Nephron progenitor cell (in vitro differentiated cells): ENCODE data around the gene KRT37.

Experiments used
- DNase-seq: peaks from one replicate; pipeline ENCODE4 v3.0.0; 2021
- H3K27ac Mint-ChIP-seq: 2 replicates; pipeline ENCODE4 v1.8.0; 2021; ENCODE audit warnings: mild to moderate bottlenecking, moderate library complexity, mixed read lengths
- H3K27me3 Mint-ChIP-seq: 2 replicates; pipeline ENCODE4 v1.8.0; 2021; ENCODE audit warnings: mild to moderate bottlenecking, low read depth, mixed read lengths; ENCODE audit not compliant: poor library complexity
- H3K36me3 Mint-ChIP-seq: 2 replicates; pipeline ENCODE4 v1.8.0; 2021; ENCODE audit warnings: low read depth, mixed read lengths
- H3K4me1 Mint-ChIP-seq: 2 replicates; pipeline ENCODE4 v1.8.0; 2021; ENCODE audit warnings: mixed read lengths
- H3K4me3 Mint-ChIP-seq: 2 replicates; pipeline ENCODE4 v1.8.0; 2021; ENCODE audit warnings: mild to moderate bottlenecking, moderate library complexity, mixed read lengths
- H3K9me3 Mint-ChIP-seq: 2 replicates; pipeline ENCODE4 v1.8.0; 2021; ENCODE audit warnings: mild to moderate bottlenecking, moderate library complexity, mixed read lengths
- CTCF ChIP-seq: fragments of 200-600 bp; sonication (generic); IDR thresholded peaks from 2 replicates; pipeline ENCODE4 v1.5.0; 2021; ENCODE audit warnings: antibody characterized with exemption

KRT37 gene

GRCh38 chr17:41463746-41464145 lies 39.4 kb upstream of the KRT37 start:
- Mint-ChIP-seq H3K27me3 (peaks cover 10% of the 10 kb centered on the region), H3K4me3 (no peak overlapping the region), H3K4me1 (peaks cover 4% of the 10 kb centered on the region), H3K9me3 (peaks cover 12% of the 10 kb centered on the region), H3K36me3 (no peaks in the 10 kb centered on the region), H3K27ac (no peak overlapping the region)
- no peak for DNase-seq
- no peak for TF ChIP-seq CTCF

DNA sequence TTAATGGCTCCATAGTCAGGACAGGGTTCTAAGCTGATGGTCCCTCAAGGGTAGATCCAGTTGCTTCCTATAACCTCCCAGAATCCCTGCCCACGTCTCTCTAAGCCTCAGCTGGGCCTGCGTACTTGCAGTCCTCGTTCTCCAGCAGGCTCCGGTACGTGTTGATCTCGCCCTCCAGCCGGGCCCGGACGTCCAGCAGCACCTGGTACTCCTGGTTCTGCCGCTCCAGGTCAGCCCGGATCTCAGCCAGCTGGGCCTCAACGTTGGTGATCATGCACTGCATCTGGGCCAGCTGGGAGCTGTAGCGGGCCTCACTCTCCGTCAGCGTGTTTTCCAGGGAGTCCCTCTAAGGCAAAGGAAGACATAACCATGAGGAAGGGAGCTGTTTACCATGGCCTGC lies 38.3 kb upstream of the KRT37 start:
- peaks cover 2% of the 10 kb centered on the region for H3K9me3 Mint-ChIP-seq
- DNase-seq = no peak
- peaks cover 4% of the 10 kb centered on the region for H3K4me1 Mint-ChIP-seq
- no peak overlapping the region for H3K4me3 Mint-ChIP-seq
- H3K27ac Mint-ChIP-seq = no peak overlapping the region
- TF ChIP-seq CTCF = no peak
- H3K36me3 Mint-ChIP-seq = no peaks in the 10 kb centered on the region
- H3K27me3 Mint-ChIP-seq = peaks cover 16% of the 10 kb centered on the region

GRCh38 chr17:41457676-41458075 lies 33.3 kb upstream of the KRT37 start:
- no peak overlapping the region for H3K27ac Mint-ChIP-seq
- no peaks in the 10 kb centered on the region for H3K36me3 Mint-ChIP-seq
- DNase-seq = no peak
- no peak overlapping the region for H3K4me3 Mint-ChIP-seq
- no peak for TF ChIP-seq CTCF
- peaks cover 4% of the 10 kb centered on the region for H3K4me1 Mint-ChIP-seq
- H3K27me3 Mint-ChIP-seq = peaks cover 13% of the 10 kb centered on the region
- no peaks in the 10 kb centered on the region for H3K9me3 Mint-ChIP-seq

DNA sequence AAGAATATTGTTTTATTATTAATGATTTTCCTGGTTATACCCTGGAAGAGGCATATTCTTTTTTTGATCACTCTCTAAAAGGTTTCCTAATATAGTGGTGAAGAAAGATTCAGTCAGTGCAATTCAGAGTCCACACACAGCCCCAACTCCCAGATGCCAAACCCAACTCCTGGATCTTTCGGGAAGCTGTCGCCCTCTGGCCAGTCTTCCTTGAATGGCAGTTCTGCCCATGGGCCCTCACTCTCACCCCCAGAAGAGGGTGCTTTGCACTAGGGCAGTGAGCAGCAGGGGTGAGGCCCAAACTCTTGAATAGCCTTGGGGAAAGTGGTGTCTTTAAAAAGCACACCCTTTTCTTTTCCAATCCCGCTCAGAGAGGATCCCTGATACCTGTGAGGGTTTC lies 31.8 kb upstream of the KRT37 start:
- no peak overlapping the region for H3K4me3 Mint-ChIP-seq
- peaks cover 12% of the 10 kb centered on the region for H3K9me3 Mint-ChIP-seq
- H3K27me3 Mint-ChIP-seq = peaks cover 13% of the 10 kb centered on the region
- no peak for TF ChIP-seq CTCF
- H3K36me3 Mint-ChIP-seq = no peaks in the 10 kb centered on the region
- no peak overlapping the region for H3K27ac Mint-ChIP-seq
- no peak for DNase-seq
- H3K4me1 Mint-ChIP-seq = peaks cover 4% of the 10 kb centered on the region

DNA sequence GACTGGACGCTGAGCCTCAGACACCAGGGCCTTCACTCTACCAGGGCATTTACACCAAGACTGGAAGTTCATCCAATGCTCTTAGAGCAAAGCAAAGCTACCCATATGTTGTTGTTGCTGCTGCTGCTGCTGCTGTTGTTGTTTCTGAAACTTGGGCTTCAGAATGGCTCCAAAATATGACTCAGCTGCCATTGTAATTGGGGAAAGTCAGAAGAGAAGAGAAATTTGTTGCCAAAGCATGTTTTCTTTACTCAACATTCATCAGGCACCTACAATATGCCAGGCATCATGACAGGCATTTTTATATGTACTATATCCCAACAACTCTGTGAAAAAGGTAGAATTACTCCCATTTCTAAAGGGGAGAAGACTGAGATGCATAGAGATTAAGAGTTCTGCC lies 30.9 kb upstream of the KRT37 start:
- Mint-ChIP-seq H3K27me3 (peaks cover 9% of the 10 kb centered on the region), H3K27ac (no peak overlapping the region), H3K36me3 (no peaks in the 10 kb centered on the region), H3K4me1 (no peaks in the 10 kb centered on the region), H3K4me3 (no peak overlapping the region), H3K9me3 (peaks cover 19% of the 10 kb centered on the region)
- no peak for TF ChIP-seq CTCF
- no peak for DNase-seq

GRCh38 chr17:41453066-41453465 lies 28.7 kb upstream of the KRT37 start:
- Mint-ChIP-seq H3K9me3 (peaks cover 19% of the 10 kb centered on the region), H3K27ac (no peak overlapping the region), H3K4me3 (no peak overlapping the region), H3K27me3 (peaks cover 7% of the 10 kb centered on the region), H3K4me1 (no peaks in the 10 kb centered on the region), H3K36me3 (no peaks in the 10 kb centered on the region)
- no peak for DNase-seq
- TF ChIP-seq CTCF = no peak
